ENCODE results near the gene ADGRF1. TPM values are rescaled to one million over a fixed set of nuclear protein-coding genes. Genes with fewer than 3 reads are reported as not detected.

ADGRF1 gene
- total RNA-seq, 2 donors from 2014 or later, result not detected

GRCh38 chr6:47075168-47075567 lies 33.0 kb upstream of the ADGRF1 start:
- H3K9me3 ChIP-seq, result no peaks in the 10 kb centered on the region
- no peak overlapping the region for H3K27ac ChIP-seq
- DNase-seq (ENCODE audit: low spot score), result no peak
- TF ChIP-seq, protein P1, sequence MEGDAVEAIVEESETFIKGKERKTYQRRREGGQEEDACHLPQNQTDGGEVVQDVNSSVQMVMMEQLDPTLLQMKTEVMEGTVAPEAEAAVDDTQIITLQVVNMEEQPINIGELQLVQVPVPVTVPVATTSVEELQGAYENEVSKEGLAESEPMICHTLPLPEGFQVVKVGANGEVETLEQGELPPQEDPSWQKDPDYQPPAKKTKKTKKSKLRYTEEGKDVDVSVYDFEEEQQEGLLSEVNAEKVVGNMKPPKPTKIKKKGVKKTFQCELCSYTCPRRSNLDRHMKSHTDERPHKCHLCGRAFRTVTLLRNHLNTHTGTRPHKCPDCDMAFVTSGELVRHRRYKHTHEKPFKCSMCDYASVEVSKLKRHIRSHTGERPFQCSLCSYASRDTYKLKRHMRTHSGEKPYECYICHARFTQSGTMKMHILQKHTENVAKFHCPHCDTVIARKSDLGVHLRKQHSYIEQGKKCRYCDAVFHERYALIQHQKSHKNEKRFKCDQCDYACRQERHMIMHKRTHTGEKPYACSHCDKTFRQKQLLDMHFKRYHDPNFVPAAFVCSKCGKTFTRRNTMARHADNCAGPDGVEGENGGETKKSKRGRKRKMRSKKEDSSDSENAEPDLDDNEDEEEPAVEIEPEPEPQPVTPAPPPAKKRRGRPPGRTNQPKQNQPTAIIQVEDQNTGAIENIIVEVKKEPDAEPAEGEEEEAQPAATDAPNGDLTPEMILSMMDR (IDR thresholded peaks at IDR 0.05), result no peak
- H3K4me1 ChIP-seq, result peaks cover 0 to 9% of the 10 kb centered on the region in 2 donors
- H3K36me3 ChIP-seq, result no peaks in the 10 kb centered on the region
- no peak overlapping the region for H3K4me3 ChIP-seq
- no peaks in the 10 kb centered on the region for H3K27me3 ChIP-seq

GRCh38 chr6:47073125-47074110 lies 31.3 kb upstream of the ADGRF1 start:
- Histone ChIP-seq H3K4me1 (peaks cover 0 to 9% of the 10 kb centered on the region in 2 donors), H3K27ac (no peak overlapping the region)
- TF ChIP-seq, protein P1 (IDR thresholded peaks at IDR 0.05), result no peak

DNA sequence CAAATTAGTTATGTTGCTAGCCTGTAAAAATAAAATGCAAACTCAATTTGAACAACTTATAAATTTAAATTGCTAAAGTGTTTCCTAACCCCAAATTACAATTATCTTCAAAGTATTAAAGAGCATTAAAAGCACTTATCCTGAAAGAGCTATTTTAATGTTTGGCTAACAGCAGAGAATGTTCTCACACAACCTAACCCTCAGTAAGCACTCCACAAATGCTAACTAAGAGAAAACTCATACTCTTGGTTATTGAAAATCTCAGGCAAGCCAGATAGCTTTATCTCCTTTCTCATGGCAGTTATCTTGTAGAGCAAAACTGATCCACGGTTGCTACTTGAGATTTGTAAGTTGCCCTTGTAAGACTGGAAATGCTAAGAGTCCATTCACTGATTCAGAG lies 30.5 kb upstream of the ADGRF1 start:
- H3K4me3 ChIP-seq, result no peak overlapping the region
- H3K27me3 ChIP-seq, result no peaks in the 10 kb centered on the region
- DNase-seq (ENCODE audit: low spot score), result no peak
- peaks cover 0 to 9% of the 10 kb centered on the region in 2 donors for H3K4me1 ChIP-seq
- TF ChIP-seq, protein P1 (IDR thresholded peaks at IDR 0.05), result no peak
- no peaks in the 10 kb centered on the region for H3K9me3 ChIP-seq
- no peak overlapping the region for H3K27ac ChIP-seq
- no peaks in the 10 kb centered on the region for H3K36me3 ChIP-seq

More at GRCh38 chr6:47073125-47074110, 31.3 kb upstream of the ADGRF1 start:
- no peaks in the 10 kb centered on the region for H3K9me3 ChIP-seq
- H3K36me3 ChIP-seq, result no peaks in the 10 kb centered on the region
- H3K4me3 ChIP-seq, result no peak overlapping the region
- no peak for DNase-seq (ENCODE audit: low spot score)
- no peaks in the 10 kb centered on the region for H3K27me3 ChIP-seq

DNA sequence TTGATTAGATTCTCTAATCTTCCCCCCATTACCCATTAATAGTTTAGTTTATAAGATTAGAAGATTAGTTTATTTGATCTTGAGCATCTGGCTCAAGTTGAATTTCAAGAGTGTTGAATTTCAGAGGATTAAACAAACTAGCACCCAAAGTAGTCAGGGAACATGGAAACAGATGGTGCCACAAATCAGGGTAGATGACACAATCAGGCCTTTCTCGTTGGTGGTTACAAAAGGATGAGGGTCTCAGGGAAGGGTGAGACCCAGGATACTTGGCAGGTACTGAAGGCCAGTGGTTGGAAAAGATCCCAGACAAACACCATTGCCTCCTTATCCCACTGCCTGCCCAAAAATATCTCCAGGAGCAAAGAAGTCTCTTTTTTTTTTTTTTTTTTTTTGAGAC lies 29.5 kb upstream of the ADGRF1 start:
- no peaks in the 10 kb centered on the region for H3K27me3 ChIP-seq
- no peak overlapping the region for H3K4me3 ChIP-seq
- DNase-seq (ENCODE audit: low spot score), result no peak
- no peak overlapping the region for H3K27ac ChIP-seq
- H3K4me1 ChIP-seq, result peaks cover 0 to 9% of the 10 kb centered on the region in 2 donors
- H3K36me3 ChIP-seq, result no peaks in the 10 kb centered on the region
- H3K9me3 ChIP-seq, result no peaks in the 10 kb centered on the region
- TF ChIP-seq, protein P1 (IDR thresholded peaks at IDR 0.05), result no peak

- TF ChIP-seq, protein P1 (IDR thresholded peaks at IDR 0.05), result no peak
- no peak overlapping the region for H3K4me3 ChIP-seq
- H3K9me3 ChIP-seq, result no peaks in the 10 kb centered on the region
- no peak overlapping the region for H3K27ac ChIP-seq
- H3K36me3 ChIP-seq, result no peaks in the 10 kb centered on the region
- no peak for DNase-seq (ENCODE audit: low spot score)
- no peaks in the 10 kb centered on the region for H3K27me3 ChIP-seq
- peaks cover 0 to 3% of the 10 kb centered on the region in 2 donors for H3K4me1 ChIP-seq
These were observed 28.3 kb upstream of the ADGRF1 start for GRCh38 chr6:47070461-47070860.

Data from right atrium auricular region (tissue), 2 donors.